Measurements from ENCODE around the gene CRY1. TPM values are rescaled to one million over a fixed set of nuclear protein-coding genes. Genes with fewer than 3 reads are reported as not detected.

The CRY1 gene
- total RNA-seq, 1 donor from 2014 or later, result 17.6 TPM

- DNase-seq (ENCODE audit: low spot score), result no peak
These were observed 132.9 kb downstream of the CRY1 start for GRCh38 chr12:106960443-106960842.

GRCh38 chr12:106957583-106957982 is 135.8 kb downstream of the CRY1 start:
- no peak for DNase-seq (ENCODE audit: low spot score)

- peak; percentile 52 for DNase-seq (ENCODE audit: low spot score)
These were observed 137.2 kb downstream of the CRY1 start for GRCh38 chr12:106956048-106956578.

GRCh38 chr12:106955377-106956047 is 137.8 kb downstream of the CRY1 start, which contains the start of gene TMEM263:
Gene TMEM263 (plus strand): TSS chr12:106955907. CDS start chr12:106967117, 11,210 bp downstream.
- DNase-seq (ENCODE audit: low spot score), result peak; percentile 94

- DNase-seq (ENCODE audit: low spot score), result no peak
These were observed 138.6 kb downstream of the CRY1 start for GRCh38 chr12:106954462-106955376.

GRCh38 chr12:106953352-106954250 is 139.7 kb downstream of the CRY1 start:
- DNase-seq (ENCODE audit: low spot score), result no peak

- DNase-seq (ENCODE audit: low spot score), result no peak
These were observed 142.8 kb downstream of the CRY1 start for GRCh38 chr12:106950591-106950990.

GRCh38 chr12:106947461-106947860 is 145.9 kb downstream of the CRY1 start:
- DNase-seq (ENCODE audit: low spot score), result no peak

- DNase-seq (ENCODE audit: low spot score), result no peak
These were observed 148.0 kb downstream of the CRY1 start for GRCh38 chr12:106945261-106945851.

GRCh38 chr12:106942775-106943174 is 150.6 kb downstream of the CRY1 start:
- DNase-seq (ENCODE audit: low spot score), result no peak

- no peak for DNase-seq (ENCODE audit: low spot score)
These were observed 151.7 kb downstream of the CRY1 start for GRCh38 chr12:106941481-106942156.

Other genes starting within 250 kb of the CRY1 start
- gene TMEM263, start 137.6 kb downstream of the CRY1 start, total RNA-seq, result 49.4 TPM
- gene MTERF2, start 106.4 kb downstream of the CRY1 start, total RNA-seq, result 24.8 TPM

Measured in mucosa of gallbladder (tissue), 1 donor.